GM12878 (cell line): ENCODE results near the gene LPIN1. TPM values are rescaled to one million over a fixed set of nuclear protein-coding genes. Genes with fewer than 3 reads are reported as not detected.
A peak's percentile ranks its signal among the peaks of the same experiment; 100 is the strongest.

ENCODE experiments used
- BMI1 ChIP-seq: fragments of 450-650 bp; IDR thresholded peaks from 2 replicates; pipeline ENCODE4 v1.6.1; 2016; ENCODE audit warnings: mild to moderate bottlenecking, moderate library complexity, borderline replicate concordance
- CUX1 ChIP-seq: IDR thresholded peaks from 2 replicates; pipeline ENCODE4 v1.6.1; 2012; ENCODE audit warnings: improper control_type of control experiment, low read depth, low read length; ENCODE audit not compliant: insufficient replicate concordance
- DPF2 ChIP-seq: fragments of 450-650 bp; IDR thresholded peaks from 2 replicates; pipeline ENCODE4 v1.6.1; 2017; ENCODE audit warnings: mild to moderate bottlenecking
- IKZF1 ChIP-seq: fragments of 450-650 bp; conservative IDR thresholded peaks from 2 replicates; pipeline ENCODE4 v1.6.1; 2017; ENCODE audit warnings: antibody characterized with exemption, mild to moderate bottlenecking
- IRF5 ChIP-seq: fragments of 450-650 bp; IDR thresholded peaks from 2 replicates; pipeline ENCODE4 v1.6.1; 2017; ENCODE audit warnings: borderline replicate concordance
- MXI1 ChIP-seq: fragments of 150-350 bp; IDR thresholded peaks from 2 replicates; pipeline ENCODE4 v1.6.1; 2011; ENCODE audit warnings: low read depth, mild to moderate bottlenecking, inconsistent platforms, low read length, improper control_type of control experiment
- NFIC ChIP-seq: IDR thresholded peaks from 2 replicates; pipeline ENCODE4 v1.6.1; 2012; ENCODE audit warnings: low read depth, mild to moderate bottlenecking, inconsistent platforms, low read length, moderate library complexity
- PAX8 ChIP-seq: fragments of 450-650 bp; IDR thresholded peaks from 2 replicates; pipeline ENCODE4 v1.6.1; 2017; ENCODE audit warnings: mild to moderate bottlenecking, moderate library complexity
- PRDM15 ChIP-seq: fragments of 450-650 bp; formaldehyde crosslinking; IDR thresholded peaks from 2 replicates; pipeline ENCODE4 v1.4.0; 2020; ENCODE audit warnings: mild to moderate bottlenecking, moderate library complexity
- RAD51 ChIP-seq: fragments of 450-650 bp; IDR thresholded peaks from 2 replicates; pipeline ENCODE4 v1.6.1; 2016; ENCODE audit warnings: moderate library complexity, mild to moderate bottlenecking, inconsistent platforms
- RCOR1 ChIP-seq: conservative IDR thresholded peaks from 2 replicates; pipeline ENCODE4 v1.6.1; 2012; ENCODE audit warnings: low read depth, low read length, improper control_type of control experiment
- RFX5 ChIP-seq: IDR thresholded peaks from 2 replicates; pipeline ENCODE4 v1.6.1; 2011; ENCODE audit warnings: low read depth, low read length, improper control_type of control experiment
- RUNX3 ChIP-seq: IDR thresholded peaks from 2 replicates; pipeline ENCODE4 v1.6.1; 2012; ENCODE audit warnings: low read length, inconsistent platforms
- TBL1XR1 ChIP-seq: IDR thresholded peaks from 2 replicates; pipeline ENCODE4 v1.6.1; 2012; ENCODE audit warnings: low read depth, low read length, improper control_type of control experiment
- TCF12 ChIP-seq: IDR thresholded peaks from 2 replicates; pipeline ENCODE4 v1.6.1; 2011; ENCODE audit warnings: low read depth, mild to moderate bottlenecking, low read length
- YBX1 ChIP-seq: fragments of 450-650 bp; IDR thresholded peaks from 2 replicates; pipeline ENCODE4 v1.6.1; 2016; ENCODE audit warnings: antibody characterized with exemption
- ZNF622 ChIP-seq: fragments of 450-650 bp; IDR thresholded peaks from 2 replicates; pipeline ENCODE4 v1.6.1; 2017; ENCODE audit warnings: mild to moderate bottlenecking, inconsistent platforms
- polyA plus RNA-seq, 11 experiments: library from polyadenylated mRNA; depleted of rRNA in 4 of 11; unstranded in 6 of 11; stranded (reverse) in 5 of 11; fragments of >200 nt; fragmentation: Nextera tagmentation in 4 of 11; fragmentation: Illumina TruSeq in 1 of 11; extraction: Ambion mirVana in 4 of 11; extraction: Trizol in 1 of 11; gene quantifications; 1 replicate in 1 of 11; 2 replicates in 10 of 11; pipeline versions ENCODE4 v1.2.1 to v1.2.3, GENCODE V29; 2011 to 2016; ENCODE audit warnings: inconsistent platforms in 2 of 11, missing spikeins in 2 of 11, low read depth in 1 of 11
- total RNA-seq, 4 experiments: library from RNA; depleted of rRNA in 3 of 4; stranded (reverse); fragments of >200 nt in 3 of 4; fragmentation: Illumina TruSeq in 1 of 4; extraction: Trizol in 1 of 4; gene quantifications; 2 replicates each; pipeline versions ENCODE4 v1.2.1 to v1.2.3, GENCODE V29; 2013 to 2021
- TF ChIP-seq, protein P1 (sequence below): fragments of 450-650 bp; IDR thresholded peaks from 2 replicates; pipeline ENCODE4 v1.6.1; 2018; ENCODE audit warnings: borderline replicate concordance, mild to moderate bottlenecking; ENCODE audit not compliant: partially characterized antibody

Gene LPIN1
- total and polyA plus RNA-seq, 10 of the 15 experiments (the other 5 are each of a cell fraction or from before 2014, with no cell fraction given) = 18.8 to 82.5 (median 50.3) TPM

GRCh38 chr2:11749646-11750349 lies 3.4 kb downstream of the LPIN1 start (continued):
- TF ChIP-seq IKZF1 (peak; percentile 69; the same call in 1 of the 2 replicates), TBL1XR1 (peak; percentile 67; the same call in 1 of the 2 replicates), PAX8 (no peak), ZNF622 (no peak), CUX1 (no peak), TCF12 (0 out of 2 replicates have a peak, but pooled peaks have one; percentile 28), DPF2 (peak; percentile 86; the same call in 1 of the 2 replicates), BMI1 (peak; percentile 45; the same call in 1 of the 2 replicates), IRF5 (no peak), MXI1 (no peak), RFX5 (no peak), RCOR1 (no peak), RAD51 (no peak), PRDM15 (CRISPR knock-in tag) (no peak), YBX1 (no peak), RUNX3 (peak; percentile 93), NFIC (peak; percentile 71)
- TF ChIP-seq, protein P1, sequence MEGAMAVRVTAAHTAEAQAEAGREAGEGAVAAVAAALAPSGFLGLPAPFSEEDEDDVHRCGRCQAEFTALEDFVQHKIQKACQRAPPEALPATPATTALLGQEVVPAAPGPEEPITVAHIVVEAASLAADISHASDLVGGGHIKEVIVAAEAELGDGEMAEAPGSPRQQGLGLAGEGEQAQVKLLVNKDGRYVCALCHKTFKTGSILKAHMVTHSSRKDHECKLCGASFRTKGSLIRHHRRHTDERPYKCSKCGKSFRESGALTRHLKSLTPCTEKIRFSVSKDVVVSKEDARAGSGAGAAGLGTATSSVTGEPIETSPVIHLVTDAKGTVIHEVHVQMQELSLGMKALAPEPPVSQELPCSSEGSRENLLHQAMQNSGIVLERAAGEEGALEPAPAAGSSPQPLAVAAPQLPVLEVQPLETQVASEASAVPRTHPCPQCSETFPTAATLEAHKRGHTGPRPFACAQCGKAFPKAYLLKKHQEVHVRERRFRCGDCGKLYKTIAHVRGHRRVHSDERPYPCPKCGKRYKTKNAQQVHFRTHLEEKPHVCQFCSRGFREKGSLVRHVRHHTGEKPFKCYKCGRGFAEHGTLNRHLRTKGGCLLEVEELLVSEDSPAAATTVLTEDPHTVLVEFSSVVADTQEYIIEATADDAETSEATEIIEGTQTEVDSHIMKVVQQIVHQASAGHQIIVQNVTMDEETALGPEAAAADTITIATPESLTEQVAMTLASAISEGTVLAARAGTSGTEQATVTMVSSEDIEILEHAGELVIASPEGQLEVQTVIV = no peak
